Mucosa of descending colon (tissue), 3 donors: Measurements from ENCODE around the gene FAM234A. TPM values are rescaled to one million over a fixed set of nuclear protein-coding genes. Genes with fewer than 3 reads are reported as not detected.
"Not testable (repeated sequence)": the region's sequence is repeated elsewhere in the genome, so short reads cannot be mapped to it uniquely, and the experiment has no call there.

Experiments used
- ATAC-seq: fragments of 200-7000 bp; cut with Tn5 transposase; one replicate; pipeline ENCODE4 v1.9.1; 2020; ENCODE audit warnings: mild to moderate bottlenecking, moderate library complexity
- DNase-seq, 3 donors: peaks; one replicate each; pipeline ENCODE4 v3.0.0-alpha.2; 2020
- H3K36me3 ChIP-seq: fragments of 200-600 bp; one replicate; pipeline ENCODE4 v1.8.0; 2021; ENCODE audit warnings: low read depth, mild to moderate bottlenecking
- H3K4me1 ChIP-seq: fragments of 200-600 bp; one replicate; pipeline ENCODE4 v1.8.0; 2021; ENCODE audit warnings: low read depth, mild to moderate bottlenecking
- H3K4me3 ChIP-seq: fragments of 200-600 bp; one replicate; pipeline ENCODE4 v1.8.0; 2021; ENCODE audit warnings: mild to moderate bottlenecking
- H3K9me3 ChIP-seq: fragments of 200-600 bp; one replicate; pipeline ENCODE4 v1.8.0; 2021; ENCODE audit warnings: mild to moderate bottlenecking
- CTCF ChIP-seq: fragments of 200-600 bp; IDR thresholded peaks from one replicate; pipeline ENCODE4 v1.8.0; 2022; ENCODE audit warnings: antibody characterized with exemption, mild to moderate bottlenecking
- intact Hi-C, 2 donors: fragments of 100-400 bp; cut with DNase I in 1 of 2; cut with micrococcal nuclease in 1 of 2; formaldehyde crosslinking; loops; one replicate each; pipeline versions ENCODE4 v1.11.0 to v1.11.1; 2022; cut with DNase I, micrococcal nuclease
- total RNA-seq, 3 donors: library from RNA; stranded (reverse); fragmentation: NEBNext Ultra II Directional in 2 of 3; extraction: Animal tissue kit (Norgen Biotek cat#: 25700) in 2 of 3; gene quantifications; one replicate each; pipeline versions ENCODE4 v1.2.1 to v1.2.4, GENCODE V29; 2021 to 2023
- donor health status: DM: no; HTN: no; CAD: no; lungs with moderate emphysema.
- donor health status: DM: no; HTN: no; CAD: no.
- donor health status: DM: no; HTN: yes; CAD: no.

The FAM234A gene
- total RNA-seq, 3 donors from 2014 or later, result 87.1 to 129 (median 99.1) TPM

GRCh38 chr16:263944-264343 is 29.3 kb downstream of the FAM234A start:
- Histone ChIP-seq H3K9me3 (no peaks in the 10 kb centered on the region), H3K4me1 (no peaks in the 10 kb centered on the region), H3K36me3 (no peaks in the 10 kb centered on the region), H3K4me3 (no peak overlapping the region)
- ATAC-seq (no peak), DNase-seq (no peak)
- intact Hi-C loops, result no loop called here
- TF ChIP-seq CTCF, result no peak

DNA sequence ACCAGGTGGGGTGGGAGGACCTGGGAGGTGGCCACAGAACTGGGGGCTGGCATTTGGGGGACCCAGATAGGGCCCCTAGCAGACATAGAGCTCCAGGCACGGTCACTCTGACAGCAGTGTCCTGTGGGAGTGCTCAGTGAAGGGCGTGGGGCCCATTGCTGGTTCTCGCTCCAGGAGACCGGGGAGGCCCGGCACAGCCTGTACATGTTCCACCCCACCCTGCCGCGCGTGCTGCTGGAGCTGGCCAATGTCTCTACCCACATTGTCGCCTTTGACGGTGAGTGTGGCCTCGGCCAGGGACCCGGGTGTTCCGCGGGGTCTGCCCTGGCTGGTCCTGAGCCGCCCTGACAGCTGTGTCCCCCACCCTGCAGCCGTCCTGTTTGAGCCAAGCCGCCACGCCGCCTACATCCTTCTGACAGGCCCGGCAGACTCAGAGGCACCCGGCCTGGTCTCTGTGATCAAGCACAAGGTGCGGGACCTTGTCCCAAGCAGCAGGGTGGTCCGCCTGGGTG is 29.9 kb downstream of the FAM234A start:
- intact Hi-C loops, result no loop called here
- Histone ChIP-seq H3K9me3 (no peaks in the 10 kb centered on the region), H3K36me3 (no peaks in the 10 kb centered on the region), H3K4me3 (no peak overlapping the region), H3K4me1 (no peaks in the 10 kb centered on the region)
- no peak for TF ChIP-seq CTCF
- no peak for ATAC-seq
- no peak for DNase-seq

DNA sequence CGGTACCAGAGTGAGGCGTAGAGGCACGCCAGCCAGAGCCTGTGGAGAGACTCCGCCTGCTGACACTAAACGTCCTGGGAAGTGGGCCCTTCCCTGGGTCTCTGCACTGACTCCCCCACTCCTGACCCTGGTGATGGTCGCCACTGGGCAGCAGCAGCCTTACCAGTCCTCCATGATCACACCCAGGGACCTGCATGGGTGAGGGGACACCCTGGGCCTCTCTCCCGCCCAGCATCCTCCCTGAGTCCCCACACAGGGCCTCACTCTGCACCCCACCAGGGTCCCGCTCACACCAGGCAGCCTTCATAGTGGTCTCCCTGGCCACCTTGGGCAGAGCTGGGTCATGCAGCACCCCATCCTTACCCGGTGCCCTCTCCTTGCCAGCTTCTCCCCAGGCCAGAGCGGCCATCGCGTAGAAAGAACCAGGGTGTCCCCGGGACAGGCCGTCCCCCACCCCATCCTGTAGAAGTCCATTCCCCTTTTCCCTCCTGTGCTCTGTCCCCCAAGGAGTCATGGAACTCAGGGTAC is 30.4 kb downstream of the FAM234A start:
- Histone ChIP-seq H3K36me3 (no peaks in the 10 kb centered on the region), H3K4me3 (no peak overlapping the region), H3K4me1 (no peaks in the 10 kb centered on the region), H3K9me3 (no peaks in the 10 kb centered on the region)
- no peak for ATAC-seq
- intact Hi-C loops, result no loop called here
- DNase-seq, result no peak
- TF ChIP-seq CTCF, result no peak

GRCh38 chr16:265711-266110 is 31.1 kb downstream of the FAM234A start:
- peak; percentile 39 for ATAC-seq
- intact Hi-C loops, result no loop called here
- DNase-seq, result no peak
- Histone ChIP-seq H3K4me1 (no peaks in the 10 kb centered on the region), H3K4me3 (no peak overlapping the region), H3K36me3 (no peaks in the 10 kb centered on the region), H3K9me3 (no peaks in the 10 kb centered on the region)
- no peak for TF ChIP-seq CTCF

- Histone ChIP-seq H3K4me3 (no peak overlapping the region), H3K4me1 (no peaks in the 10 kb centered on the region), H3K36me3 (no peaks in the 10 kb centered on the region), H3K9me3 (no peaks in the 10 kb centered on the region)
- TF ChIP-seq CTCF, result no peak
- intact Hi-C loops, result no loop called here
- no peak for DNase-seq
- no peak for ATAC-seq
Observed at GRCh38 chr16:266258-267164, 31.9 kb downstream of the FAM234A start.

DNA sequence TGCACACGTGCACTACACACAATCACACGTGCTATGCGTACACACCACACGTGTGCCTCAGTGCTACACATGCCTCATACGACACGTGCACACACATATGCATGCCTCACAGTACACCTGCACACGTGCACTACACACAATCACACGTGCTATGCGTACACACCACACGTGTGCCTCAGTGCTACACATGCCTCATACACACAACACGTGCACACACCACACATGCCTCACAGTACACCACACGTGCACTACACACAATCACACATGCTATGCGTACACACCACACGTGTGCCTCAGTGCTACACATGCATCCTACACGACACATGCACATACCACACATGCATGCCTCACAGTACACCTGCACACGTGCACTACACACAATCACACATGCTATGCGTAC is 32.9 kb downstream of the FAM234A start:
- intact Hi-C loops, H3K4me1 ChIP-seq, ATAC-seq, H3K9me3 ChIP-seq, DNase-seq, H3K36me3 ChIP-seq, H3K4me3 ChIP-seq: not testable (repeated sequence)
